Natural killer cell (primary cell): ENCODE data around the gene CBX4. TPM values are rescaled to one million over a fixed set of nuclear protein-coding genes. Genes with fewer than 3 reads are reported as not detected.

Experiments
- ATAC-seq, 3 donors: fragments of 150-1000 bp in 2 of 3; fragments of 200-7000 bp in 1 of 3; cut with Tn5 transposase; 1 replicate in 1 of 3; 2 replicates in 2 of 3; pipeline ENCODE4 v1.10.0; 2021; ENCODE audit warnings: mild to moderate bottlenecking in 2 of 3, moderate library complexity in 2 of 3
- DNase-seq, 2 donors: peaks; one replicate each; pipeline versions ENCODE4 v3.0.0 to v3.0.0-alpha.2; 2013 to 2021; ENCODE audit warnings: mixed read lengths in 1 of 2
- H3K27ac ChIP-seq: one replicate; pipeline ENCODE4 v1.5.1; 2013; ENCODE audit warnings: mild to moderate bottlenecking, low read length
- H3K27me3 ChIP-seq: one replicate; pipeline ENCODE4 v1.6.1; 2013; ENCODE audit warnings: low read length; ENCODE audit not compliant: control insufficient read depth, insufficient read depth
- H3K36me3 ChIP-seq: one replicate; pipeline ENCODE4 v1.6.1; 2013; ENCODE audit warnings: low read length; ENCODE audit not compliant: control insufficient read depth, insufficient read depth
- H3K4me1 ChIP-seq: one replicate; pipeline ENCODE4 v1.6.1; 2013; ENCODE audit warnings: low read length; ENCODE audit not compliant: control insufficient read depth, insufficient read depth
- H3K4me3 ChIP-seq: one replicate; pipeline ENCODE4 v1.5.1; 2013; ENCODE audit warnings: low read length
- H3K9me3 ChIP-seq: one replicate; pipeline ENCODE4 v1.6.1; 2013; ENCODE audit warnings: low read length; ENCODE audit not compliant: control insufficient read depth, insufficient read depth
- H3K27ac Mint-ChIP-seq, 2 donors: one replicate each; pipeline ENCODE4 v1.8.0; 2022; ENCODE audit warnings: mild to moderate bottlenecking in 2 of 2, mixed read lengths in 2 of 2, moderate library complexity in 1 of 2
- H3K27me3 Mint-ChIP-seq, 2 donors: one replicate each; pipeline ENCODE4 v1.8.0; 2022; ENCODE audit warnings: low read depth in 2 of 2, mixed read lengths in 2 of 2
- H3K36me3 Mint-ChIP-seq: one replicate; pipeline ENCODE4 v1.8.0; 2022; ENCODE audit warnings: mixed read lengths
- H3K4me1 Mint-ChIP-seq, 2 donors: one replicate each; pipeline ENCODE4 v1.8.0; 2022; ENCODE audit warnings: mixed read lengths in 2 of 2
- H3K4me3 Mint-ChIP-seq: one replicate; pipeline ENCODE4 v1.8.0; 2022; ENCODE audit warnings: mild to moderate bottlenecking, moderate library complexity, mixed read lengths
- H3K9me3 Mint-ChIP-seq, 2 donors: one replicate each; pipeline ENCODE4 v1.8.0; 2022; ENCODE audit warnings: mixed read lengths in 2 of 2
- WGBS: methylation state at CpG from one replicate; pipeline ENCODE4 v1.1.7; 2013; ENCODE audit warnings: missing lambda C conversion rate; ENCODE audit not compliant: insufficient coverage; 5-methylcytosine and 5-hydroxymethylcytosine counted together
- intact Hi-C: fragments of 100-400 bp; cut with micrococcal nuclease; formaldehyde crosslinking; loops from one replicate; pipeline ENCODE4 v1.14.2; 2022
- total RNA-seq, 4 donors: library from RNA; stranded (reverse); fragments of 120-200 nt in 1 of 4; gene quantifications; one replicate each; pipeline versions ENCODE4 v1.2.3 to v1.2.4, GENCODE V29; 2013 to 2022
- TF ChIP-seq, protein P1 (sequence below): fragments of 200-600 bp; IDR thresholded peaks from one replicate; pipeline ENCODE4 v1.8.0; 2022; ENCODE audit warnings: antibody characterized with exemption

CBX4 gene
- total RNA-seq, 3 donors from 2014 or later (not counting 1 experiment from before 2014, with no cell fraction given): 147 to 220 (median 217) TPM

DNA sequence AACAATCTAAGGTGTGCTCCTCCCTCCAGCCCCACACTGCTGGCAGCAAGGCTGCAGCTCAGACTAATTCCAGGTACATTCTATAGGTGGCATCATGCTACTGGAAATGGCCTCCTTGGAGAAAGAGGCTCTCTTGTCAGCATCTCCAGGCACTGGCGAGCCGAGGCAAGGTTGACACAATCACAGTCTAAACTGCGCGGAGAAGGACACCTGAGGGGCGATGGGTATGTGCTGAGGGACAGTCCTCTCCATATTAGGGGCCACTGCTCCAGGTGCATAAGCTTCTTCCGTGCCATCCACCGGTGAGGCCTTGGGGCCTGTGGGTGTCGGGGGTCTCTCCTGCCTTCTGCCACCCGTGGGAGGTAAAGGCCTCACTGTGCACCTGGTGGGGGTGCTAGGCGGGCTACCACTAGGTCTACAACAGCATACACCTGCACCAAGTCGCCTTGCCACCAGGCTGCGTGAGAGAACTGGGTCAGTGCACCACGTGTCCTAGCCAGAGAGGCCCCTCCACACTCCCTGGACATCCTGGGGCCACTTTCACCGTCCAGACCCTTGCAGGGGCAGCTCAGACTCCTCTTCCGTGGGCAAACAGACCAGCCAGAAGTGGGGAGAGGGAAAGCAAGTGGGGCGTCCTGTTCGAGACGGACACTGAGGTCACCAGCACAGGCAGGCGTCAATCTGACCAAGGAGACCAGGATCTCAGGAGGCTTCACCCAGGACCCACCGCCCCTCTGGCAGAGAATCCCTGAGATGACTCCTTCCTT lies 30.3 kb downstream of the CBX4 start:
- 22% methylated on average over 20 of the region's 20 CpGs for WGBS
- ATAC-seq: no peak
- peak overlapping the region; percentile 35 for H3K4me3 Mint-ChIP-seq

DNA sequence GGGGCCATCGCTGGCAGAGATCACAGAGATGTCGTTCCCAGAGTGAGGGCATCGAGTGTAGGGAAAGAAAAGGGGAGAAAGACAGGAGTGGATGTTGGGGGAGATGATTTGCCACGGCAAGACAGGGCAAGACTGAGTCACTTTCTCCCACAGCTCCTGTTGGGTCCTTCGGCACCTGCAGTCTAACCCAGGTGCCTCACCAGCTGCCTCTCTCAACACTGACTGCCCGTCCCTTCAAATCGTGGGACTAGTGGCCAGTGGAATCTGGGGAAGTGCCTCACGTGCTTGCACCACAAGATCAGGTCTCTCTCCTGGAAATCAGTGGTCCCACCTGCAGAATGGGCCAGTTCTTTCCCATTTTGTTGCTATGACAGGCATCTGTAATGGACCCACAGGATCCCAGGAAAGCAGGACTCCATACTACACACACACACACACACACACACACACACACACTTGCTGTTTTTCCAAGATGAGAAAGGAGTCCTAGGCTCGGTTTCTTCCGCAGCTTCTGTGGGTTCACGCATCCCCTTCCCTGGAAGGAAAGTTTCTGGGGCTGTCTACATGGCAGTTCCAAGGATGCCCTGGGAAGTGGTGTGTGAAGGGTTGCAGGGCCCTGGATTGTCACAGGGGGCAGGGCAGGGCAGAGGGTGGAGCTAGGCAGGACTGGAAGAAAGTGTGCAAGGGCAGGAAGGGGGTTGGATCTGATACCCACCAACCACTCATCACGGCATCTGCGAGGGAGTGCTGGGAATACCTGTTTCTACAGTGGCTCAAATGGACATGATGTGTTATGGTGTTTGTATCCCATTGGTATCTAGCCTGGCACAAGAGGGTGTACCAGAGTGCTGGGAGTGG lies 32.1 kb downstream of the CBX4 start:
- no peak overlapping the region for H3K27ac Mint-ChIP-seq
- H3K27me3 Mint-ChIP-seq: peaks cover 58 to 60% of the 10 kb centered on the region in 2 donors
- H3K36me3 ChIP-seq: no peaks in the 10 kb centered on the region
- ATAC-seq (no peak), DNase-seq (no peak)
- H3K9me3 Mint-ChIP-seq: no peaks in the 10 kb centered on the region
- 29% methylated on average over 13 of the region's 13 CpGs for WGBS
- H3K4me1 Mint-ChIP-seq: peaks cover 17 to 35% of the 10 kb centered on the region in 2 donors
- H3K4me3 Mint-ChIP-seq: no peak overlapping the region
- no peak overlapping the region for H3K4me3 ChIP-seq
- no peak overlapping the region for H3K27ac ChIP-seq
- H3K27me3 ChIP-seq: peaks cover 90% of the 10 kb centered on the region
- peaks cover 12% of the 10 kb centered on the region for H3K9me3 ChIP-seq
- TF ChIP-seq, protein P1, sequence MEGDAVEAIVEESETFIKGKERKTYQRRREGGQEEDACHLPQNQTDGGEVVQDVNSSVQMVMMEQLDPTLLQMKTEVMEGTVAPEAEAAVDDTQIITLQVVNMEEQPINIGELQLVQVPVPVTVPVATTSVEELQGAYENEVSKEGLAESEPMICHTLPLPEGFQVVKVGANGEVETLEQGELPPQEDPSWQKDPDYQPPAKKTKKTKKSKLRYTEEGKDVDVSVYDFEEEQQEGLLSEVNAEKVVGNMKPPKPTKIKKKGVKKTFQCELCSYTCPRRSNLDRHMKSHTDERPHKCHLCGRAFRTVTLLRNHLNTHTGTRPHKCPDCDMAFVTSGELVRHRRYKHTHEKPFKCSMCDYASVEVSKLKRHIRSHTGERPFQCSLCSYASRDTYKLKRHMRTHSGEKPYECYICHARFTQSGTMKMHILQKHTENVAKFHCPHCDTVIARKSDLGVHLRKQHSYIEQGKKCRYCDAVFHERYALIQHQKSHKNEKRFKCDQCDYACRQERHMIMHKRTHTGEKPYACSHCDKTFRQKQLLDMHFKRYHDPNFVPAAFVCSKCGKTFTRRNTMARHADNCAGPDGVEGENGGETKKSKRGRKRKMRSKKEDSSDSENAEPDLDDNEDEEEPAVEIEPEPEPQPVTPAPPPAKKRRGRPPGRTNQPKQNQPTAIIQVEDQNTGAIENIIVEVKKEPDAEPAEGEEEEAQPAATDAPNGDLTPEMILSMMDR: no peak
- peaks cover 6% of the 10 kb centered on the region for H3K36me3 Mint-ChIP-seq
- peaks cover 52% of the 10 kb centered on the region for H3K4me1 ChIP-seq
- intact Hi-C loops: loop anchor here (5.0 kb wide), 1 partner anchor 1705 kb away; the partner anchor contains the start of gene ACTG1

More for the DNA sequence above, 30.3 kb downstream of the CBX4 start:
- H3K36me3 Mint-ChIP-seq: peaks cover 6% of the 10 kb centered on the region
- H3K27me3 Mint-ChIP-seq: peaks cover 57 to 60% of the 10 kb centered on the region in 2 donors
- Histone ChIP-seq H3K27ac (no peak overlapping the region), H3K36me3 (no peaks in the 10 kb centered on the region), H3K9me3 (no peaks in the 10 kb centered on the region), H3K4me3 (no peak overlapping the region), H3K27me3 (peaks cover 84% of the 10 kb centered on the region), H3K4me1 (peaks cover 47% of the 10 kb centered on the region)
- peaks cover 19 to 32% of the 10 kb centered on the region in 2 donors for H3K4me1 Mint-ChIP-seq
- intact Hi-C loops: loop anchor here (5.0 kb wide), 1 partner anchor 1703 kb away; the partner anchor contains the start of gene ACTG1
- TF ChIP-seq, protein P1: no peak
- no peaks in the 10 kb centered on the region for H3K9me3 Mint-ChIP-seq
- DNase-seq: peak in 1 of 2 donors; percentile 65
- H3K27ac Mint-ChIP-seq: no peak overlapping the region

DNA sequence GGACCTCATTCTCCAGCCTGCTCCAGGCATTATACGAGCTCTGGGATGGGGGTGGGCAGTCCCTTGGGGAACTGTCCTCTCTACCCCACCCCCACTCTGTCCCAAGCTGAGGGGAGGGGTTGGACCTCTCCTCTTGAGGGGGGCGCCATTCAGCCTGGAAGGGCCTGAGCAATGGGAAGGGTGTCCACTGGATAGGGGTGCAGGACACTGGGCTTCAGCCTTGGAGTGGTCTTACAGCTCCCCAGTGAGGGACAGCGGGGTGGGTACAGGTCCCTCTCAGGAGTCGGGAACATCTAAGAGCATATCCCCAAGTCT lies 32.8 kb downstream of the CBX4 start:
- intact Hi-C loops: loop anchor here (5.0 kb wide), 1 partner anchor 1706 kb away; the partner anchor contains the start of gene ACTG1
- Mint-ChIP-seq H3K27ac (no peak overlapping the region), H3K4me3 (no peak overlapping the region), H3K9me3 (no peaks in the 10 kb centered on the region), H3K27me3 (peaks cover 60 to 61% of the 10 kb centered on the region in 2 donors), H3K36me3 (peaks cover 6% of the 10 kb centered on the region), H3K4me1 (peaks cover 17 to 34% of the 10 kb centered on the region in 2 donors)
- Histone ChIP-seq H3K4me3 (no peak overlapping the region), H3K36me3 (no peaks in the 10 kb centered on the region), H3K9me3 (peaks cover 17% of the 10 kb centered on the region), H3K27ac (no peak overlapping the region), H3K4me1 (peaks cover 52% of the 10 kb centered on the region), H3K27me3 (peaks cover 90% of the 10 kb centered on the region)
- no peak for ATAC-seq
- TF ChIP-seq, protein P1: no peak
- WGBS: 24% methylated on average over 3 of the region's 4 CpGs
- DNase-seq: no peak
